H9 (cell line): Measurements from ENCODE around the gene ABHD15. TPM values are rescaled to one million over a fixed set of nuclear protein-coding genes. Genes with fewer than 3 reads are reported as not detected.

Experiments
- DNase-seq: peaks from one replicate; pipeline ENCODE4 v3.0.0-alpha.2; 2017
- H2AFZ ChIP-seq: one replicate; pipeline ENCODE4 v1.6.1; 2013; ENCODE audit warnings: mild to moderate bottlenecking, low read length, control low read depth, moderate library complexity
- H2AK5ac ChIP-seq: 2 replicates; pipeline ENCODE4 v1.6.1; 2013; ENCODE audit warnings: low read length, control low read depth, mixed read lengths; ENCODE audit not compliant: insufficient read length
- H2BK120ac ChIP-seq: one replicate; pipeline ENCODE4 v1.6.1; 2013; ENCODE audit warnings: low read depth, mild to moderate bottlenecking, low read length, control low read depth, inconsistent platforms; ENCODE audit not compliant: poor library complexity, severe bottlenecking
- H2BK12ac ChIP-seq: 2 replicates; pipeline ENCODE4 v1.6.1; 2013; ENCODE audit warnings: low read length, control low read depth, mixed read lengths, low read depth; ENCODE audit not compliant: insufficient read length
- H2BK15ac ChIP-seq: 2 replicates; pipeline ENCODE4 v1.6.1; 2013; ENCODE audit warnings: low read depth, low read length, control low read depth
- H2BK20ac ChIP-seq: one replicate; pipeline ENCODE4 v1.6.1; 2013; ENCODE audit warnings: low read depth, mild to moderate bottlenecking, low read length, control low read depth, inconsistent platforms; ENCODE audit not compliant: poor library complexity, severe bottlenecking
- H2BK5ac ChIP-seq: 2 replicates; pipeline ENCODE4 v1.6.1; 2013; ENCODE audit warnings: low read length, control low read depth, mixed read lengths; ENCODE audit not compliant: insufficient read length
- H3K14ac ChIP-seq: 2 replicates; pipeline ENCODE4 v1.6.1; 2013; ENCODE audit warnings: low read length, control low read depth; ENCODE audit not compliant: insufficient read depth
- H3K18ac ChIP-seq: 2 replicates; pipeline ENCODE4 v1.6.1; 2013; ENCODE audit warnings: low read depth, mild to moderate bottlenecking, mixed read lengths, low read length, control low read depth; ENCODE audit not compliant: insufficient read length
- H3K23ac ChIP-seq: 2 replicates; pipeline ENCODE4 v1.6.1; 2013; ENCODE audit warnings: low read length, control low read depth, mixed read lengths, low read depth; ENCODE audit not compliant: insufficient read length
- H3K23me2 ChIP-seq: 2 replicates; pipeline ENCODE4 v1.6.1; 2013; ENCODE audit warnings: low read depth, mild to moderate bottlenecking, mixed read lengths, low read length, control low read depth; ENCODE audit not compliant: insufficient read length, poor library complexity, severe bottlenecking
- H3K27ac ChIP-seq: 2 replicates; pipeline ENCODE4 v1.5.1; 2013; ENCODE audit warnings: low read length, control low read depth, mixed read lengths, low read depth; ENCODE audit not compliant: insufficient read length
- H3K27me3 ChIP-seq: 2 replicates; pipeline ENCODE4 v1.6.1; 2013; ENCODE audit warnings: low read length, control low read depth, inconsistent platforms; ENCODE audit not compliant: insufficient read depth
- H3K4ac ChIP-seq: 2 replicates; pipeline ENCODE4 v1.6.1; 2013; ENCODE audit warnings: low read depth, mild to moderate bottlenecking, control low read depth, inconsistent platforms, low read length, moderate library complexity
- H3K4me1 ChIP-seq: 2 replicates; pipeline ENCODE4 v1.6.1; 2013; ENCODE audit warnings: low read length, control low read depth, inconsistent platforms; ENCODE audit not compliant: insufficient read depth
- H3K4me2 ChIP-seq: 2 replicates; pipeline ENCODE4 v1.6.1; 2013; ENCODE audit warnings: low read length, control low read depth, mixed read lengths; ENCODE audit not compliant: insufficient read length, insufficient read depth
- H3K56ac ChIP-seq: 2 replicates; pipeline ENCODE4 v1.6.1; 2013; ENCODE audit warnings: low read depth, mild to moderate bottlenecking, mixed read lengths, low read length, control low read depth; ENCODE audit not compliant: insufficient read length
- H3K79me1 ChIP-seq: 2 replicates; pipeline ENCODE4 v1.6.1; 2013; ENCODE audit warnings: low read depth, mild to moderate bottlenecking, moderate library complexity, low read length, control low read depth, inconsistent platforms; ENCODE audit not compliant: insufficient read depth, poor library complexity, severe bottlenecking
- H3K79me2 ChIP-seq: 2 replicates; pipeline ENCODE4 v1.6.1; 2013; ENCODE audit warnings: low read length, control low read depth, inconsistent platforms; ENCODE audit not compliant: insufficient read depth
- H3K9ac ChIP-seq: 2 replicates; pipeline ENCODE4 v1.6.1; 2013; ENCODE audit warnings: low read length, control low read depth, mixed read lengths; ENCODE audit not compliant: insufficient read length; ENCODE audit errors: extremely low read depth
- H3K9me3 ChIP-seq: one replicate; pipeline ENCODE4 v1.6.1; 2013; ENCODE audit warnings: low read depth, low read length, inconsistent platforms; ENCODE audit not compliant: control insufficient read depth
- H3T11ph ChIP-seq: one replicate; pipeline ENCODE4 v1.6.1; 2013; ENCODE audit warnings: mild to moderate bottlenecking, low read length, control low read depth, inconsistent platforms
- H4K20me1 ChIP-seq: one replicate; pipeline ENCODE4 v1.6.1; 2013; ENCODE audit not compliant: control insufficient read depth, insufficient read length, insufficient read depth
- H4K5ac ChIP-seq: 2 replicates; pipeline ENCODE4 v1.6.1; 2013; ENCODE audit warnings: low read depth, mild to moderate bottlenecking, mixed read lengths, low read length, control low read depth; ENCODE audit not compliant: insufficient read length
- H4K8ac ChIP-seq: replicated peaks from 2 replicates; pipeline ENCODE4 v1.6.1; 2013; ENCODE audit warnings: low read length, control low read depth, mixed read lengths, low read depth; ENCODE audit not compliant: insufficient read length
- H4K91ac ChIP-seq: 2 replicates; pipeline ENCODE4 v1.6.1; 2013; ENCODE audit warnings: low read depth, mild to moderate bottlenecking, moderate library complexity, mixed read lengths, low read length, control low read depth; ENCODE audit not compliant: insufficient read length
- H3K27ac Mint-ChIP-seq, 3 experiments: 2 replicates in 2 of 3; 3 replicates in 1 of 3; pipeline ENCODE4 v1.8.0; 2020 to 2021; ENCODE audit warnings: mixed read lengths in 3 of 3, mild to moderate bottlenecking in 1 of 3, moderate library complexity in 1 of 3
- H3K27me3 Mint-ChIP-seq: 2 replicates; pipeline ENCODE4 v1.8.0; 2021; ENCODE audit warnings: low read depth, mild to moderate bottlenecking, moderate library complexity, mixed read lengths
- H3K36me3 Mint-ChIP-seq, 3 experiments: 2 replicates in 2 of 3; 3 replicates in 1 of 3; pipeline ENCODE4 v1.8.0; 2020 to 2021; ENCODE audit warnings: low read depth in 3 of 3, mixed read lengths in 3 of 3; ENCODE audit not compliant: insufficient read depth in 1 of 3
- H3K4me1 Mint-ChIP-seq, 2 experiments: 2 replicates each; pipeline ENCODE4 v1.8.0; 2020; ENCODE audit warnings: mixed read lengths in 2 of 2
- H3K4me3 Mint-ChIP-seq, 2 experiments: 2 replicates in 1 of 2; 3 replicates in 1 of 2; pipeline ENCODE4 v1.8.0; 2020 to 2021; ENCODE audit warnings: mild to moderate bottlenecking in 2 of 2, mixed read lengths in 2 of 2, moderate library complexity in 1 of 2
- H3K9me3 Mint-ChIP-seq, 2 experiments: 2 replicates in 1 of 2; 3 replicates in 1 of 2; pipeline ENCODE4 v1.8.0; 2020; ENCODE audit warnings: mild to moderate bottlenecking in 2 of 2, mixed read lengths in 2 of 2, moderate library complexity in 1 of 2
- CTCF ChIP-seq: fragments of 200-600 bp; sonication (generic); conservative IDR thresholded peaks from 3 replicates; pipeline ENCODE4 v1.8.0; 2021; ENCODE audit warnings: antibody characterized with exemption, mild to moderate bottlenecking
- WGBS: extraction: QIAGEN DNeasy Blood & Tissue Kit; methylation state at CpG from one replicate; pipeline ENCODE4 v1.1.7; 2013; ENCODE audit warnings: missing lambda C conversion rate, low lambda C conversion rate, mixed read lengths; ENCODE audit not compliant: insufficient read length; ENCODE audit errors: extremely low coverage; 5-methylcytosine and 5-hydroxymethylcytosine counted together
- total RNA-seq: library from RNA; stranded (reverse); gene quantifications from 2 replicates; pipeline ENCODE4 v1.2.1, GENCODE V29; 2021

ABHD15 gene
- total RNA-seq, 1 experiment from 2014 or later = 2.5 TPM

- Histone ChIP-seq H3K27me3 (no peaks in the 10 kb centered on the region), H2BK15ac (no peak overlapping the region)
- H3K36me3 Mint-ChIP-seq = peaks cover 35 to 69% (median 61%) of the 10 kb centered on the region in 3 experiments
Measured at GRCh38 chr17:29533976-29534375, 32.9 kb downstream of the ABHD15 start.

More at GRCh38 chr17:29533976-29534375, 32.9 kb downstream of the ABHD15 start:
- no peak overlapping the region for H3K56ac ChIP-seq
- no peaks in the 10 kb centered on the region for H3K79me1 ChIP-seq
- H3K4ac ChIP-seq = no peak overlapping the region
- H2BK20ac ChIP-seq = no peak overlapping the region
- H3K9me3 Mint-ChIP-seq = peaks cover 0 to 4% of the 10 kb centered on the region in 2 experiments; a peak in 2 of 5 replicates
- H3K9ac ChIP-seq = no peak overlapping the region
- H4K8ac ChIP-seq = no peak overlapping the region
- H3K23ac ChIP-seq = no peak overlapping the region
- H3T11ph ChIP-seq = no peak overlapping the region
- H3K18ac ChIP-seq = no peak overlapping the region
- DNase-seq = no peak
- no peak overlapping the region for H4K91ac ChIP-seq
- H3K27ac ChIP-seq = no peak overlapping the region
- H3K4me2 ChIP-seq = no peak overlapping the region
- H3K23me2 ChIP-seq = no peaks in the 10 kb centered on the region
- no peaks in the 10 kb centered on the region for H3K27me3 Mint-ChIP-seq
- no peak overlapping the region for H2BK12ac ChIP-seq
- no peaks in the 10 kb centered on the region for H3K4me1 Mint-ChIP-seq
- H3K4me1 ChIP-seq = no peaks in the 10 kb centered on the region
- no peaks in the 10 kb centered on the region for H3K9me3 ChIP-seq
- H2AK5ac ChIP-seq = no peak overlapping the region
- H4K5ac ChIP-seq = no peak overlapping the region
- H3K4me3 Mint-ChIP-seq = no peak overlapping the region
- no peaks in the 10 kb centered on the region for H4K20me1 ChIP-seq
- no peaks in the 10 kb centered on the region for H3K79me2 ChIP-seq
- no peak for TF ChIP-seq CTCF
- no peak overlapping the region for H3K27ac Mint-ChIP-seq
- WGBS = no CpG with 5 or more reads among the region's 8 CpGs
- H3K14ac ChIP-seq = no peak overlapping the region
- H2AFZ ChIP-seq = no peak overlapping the region
- H2BK5ac ChIP-seq = no peak overlapping the region
- H2BK120ac ChIP-seq = no peak overlapping the region
